ENCODE measurements around the gene IRF2BP1. TPM values are rescaled to one million over a fixed set of nuclear protein-coding genes. Genes with fewer than 3 reads are reported as not detected.

IRF2BP1 gene
- total RNA-seq, 2 donors from 2014 or later, result 14.9 to 15.6 TPM

- DNase-seq (ENCODE audit: low spot score in 2 of 2), result no peak
- peaks cover 7 to 19% of the 10 kb centered on the region in 2 donors for H3K36me3 Mint-ChIP-seq
- no peak for ATAC-seq
- H3K27ac Mint-ChIP-seq, result no peak overlapping the region
- no peaks in the 10 kb centered on the region for H3K9me3 Mint-ChIP-seq
These were observed 33.7 kb downstream of the IRF2BP1 start for GRCh38 chr19:45852145-45852750.

GRCh38 chr19:45848922-45849321 lies 37.0 kb downstream of the IRF2BP1 start:
- H3K27ac Mint-ChIP-seq, result no peak overlapping the region
- DNase-seq (ENCODE audit: low spot score in 2 of 2) (no peak), ATAC-seq (peak in 1 of 2 donors; percentile 28)
- H3K36me3 Mint-ChIP-seq, result peaks cover 15 to 22% of the 10 kb centered on the region in 2 donors
- no peaks in the 10 kb centered on the region for H3K9me3 Mint-ChIP-seq

GRCh38 chr19:45847663-45848062 lies 38.3 kb downstream of the IRF2BP1 start:
- Mint-ChIP-seq H3K27ac (no peak overlapping the region), H3K36me3 (peaks cover 15 to 34% of the 10 kb centered on the region in 2 donors), H3K9me3 (no peaks in the 10 kb centered on the region)
- ATAC-seq, result no peak
- no peak for DNase-seq (ENCODE audit: low spot score in 2 of 2)

- no peak overlapping the region for H3K27ac Mint-ChIP-seq
- no peak for DNase-seq (ENCODE audit: low spot score in 2 of 2)
- ATAC-seq, result no peak
- no peaks in the 10 kb centered on the region for H3K9me3 Mint-ChIP-seq
- H3K36me3 Mint-ChIP-seq, result peaks cover 17 to 67% of the 10 kb centered on the region in 2 donors
These were observed 43.7 kb downstream of the IRF2BP1 start for GRCh38 chr19:45842198-45842597.

- Mint-ChIP-seq H3K27ac (peak overlapping the region in 1 of 2 donors; percentile 81), H3K9me3 (no peaks in the 10 kb centered on the region), H3K36me3 (peaks cover 26 to 50% of the 10 kb centered on the region in 2 donors)
These were observed 51.0 kb downstream of the IRF2BP1 start for GRCh38 chr19:45834970-45835369.

More at GRCh38 chr19:45834970-45835369, 51.0 kb downstream of the IRF2BP1 start:
- ATAC-seq (no peak), DNase-seq (ENCODE audit: low spot score in 2 of 2) (no peak)

Other genes with a start within 250 kb of the IRF2BP1 start
- 100 to 1,000 TPM; 142 to 161 TPM for gene EML2, start 246.7 kb downstream of the IRF2BP1 start, total RNA-seq
- 10 to 100 TPM in 1 of 2 donors, 1 to 10 TPM in 1; 7.0 to 15.7 TPM for gene GIPR, start 217.9 kb downstream of the IRF2BP1 start, total RNA-seq
- gene SNRPD2, start 194.2 kb downstream of the IRF2BP1 start, total RNA-seq, result 100 to 1,000 TPM; 755 to 839 TPM
- 10 to 100 TPM; 21.0 to 30.6 TPM for gene QPCTL, start 193.5 kb downstream of the IRF2BP1 start, total RNA-seq
- gene FBXO46, start 155.2 kb downstream of the IRF2BP1 start, total RNA-seq, result 10 to 100 TPM; 40.1 to 47.9 TPM
- under 1 TPM in 1 of 2 donors, not detected in 1; 0.48 TPM for gene MEIOSIN, start 152.7 kb downstream of the IRF2BP1 start, total RNA-seq
- gene SIX5, start 116.9 kb downstream of the IRF2BP1 start, total RNA-seq, result 1 to 10 TPM; 2.7 to 4.3 TPM
- gene DMPK, start 103.7 kb downstream of the IRF2BP1 start, total RNA-seq, result 10 to 100 TPM; 11.1 to 13.8 TPM
- gene DMWD, start 93.3 kb downstream of the IRF2BP1 start, total RNA-seq, result 10 to 100 TPM; 20.4 to 20.5 TPM
- gene RSPH6A, start 70.8 kb downstream of the IRF2BP1 start, total RNA-seq, result under 1 TPM; 0.14 to 0.39 TPM
- gene SYMPK, start 23.0 kb downstream of the IRF2BP1 start, total RNA-seq, result 100 to 1,000 TPM in 1 of 2 donors, 10 to 100 TPM in 1; 85.8 to 118 TPM
- gene FOXA3, start 21.8 kb downstream of the IRF2BP1 start, total RNA-seq, result 1 to 10 TPM in 1 of 2 donors, under 1 TPM in 1; 0.46 to 1.3 TPM
- gene MYPOP, start 16.5 kb upstream of the IRF2BP1 start, total RNA-seq, result 1 to 10 TPM; 8.3 to 9.1 TPM
- gene NANOS2, start 28.6 kb upstream of the IRF2BP1 start, total RNA-seq, result not detected
- under 1 TPM in 1 of 2 donors, not detected in 1; 0.08 TPM for gene NOVA2, start 87.7 kb upstream of the IRF2BP1 start, total RNA-seq
- gene CCDC61, start 109.3 kb upstream of the IRF2BP1 start, total RNA-seq, result 10 to 100 TPM; 29.3 to 34.4 TPM
- not detected for gene PGLYRP1, start 136.9 kb upstream of the IRF2BP1 start, total RNA-seq
- gene IGFL4, start 154.9 kb upstream of the IRF2BP1 start, total RNA-seq, result not detected
- not detected for gene IGFL3, start 238.5 kb upstream of the IRF2BP1 start, total RNA-seq